HG02970 (cell line): ENCODE measurements around the gene ATIC.

Experiments
- ATAC-seq: cut with Tn5 transposase; IDR thresholded peaks from one replicate; pipeline ENCODE4 v1.9.1; 2021; ENCODE audit warnings: mild to moderate bottlenecking, moderate library complexity, moderate number of reproducible peaks; ENCODE audit not compliant: unreplicated experiment, low FRiP score

Gene ATIC

DNA sequence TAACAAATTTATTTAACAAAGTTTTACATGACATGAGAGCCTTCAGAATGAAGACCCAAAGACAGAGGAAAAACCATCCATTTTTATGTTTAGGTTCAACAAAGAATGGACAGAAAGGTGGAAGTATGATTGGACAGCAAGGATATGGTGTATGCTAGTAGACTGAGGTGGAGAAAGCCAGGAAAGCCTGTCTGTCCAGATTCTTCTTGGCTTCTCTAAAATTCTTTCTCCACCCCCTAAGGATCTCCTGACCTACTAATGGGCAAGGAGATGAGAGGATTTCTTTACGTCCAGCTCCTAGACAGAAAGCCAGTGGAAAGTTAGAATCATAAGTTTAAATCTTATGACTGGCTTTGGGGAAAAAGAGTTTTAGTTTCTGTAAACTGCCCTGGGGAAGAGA, 3.0 kb downstream of the ATIC start:
- no peak for ATAC-seq

- ATAC-seq: no peak
These were observed 3.4 kb downstream of the ATIC start for GRCh38 chr2:215315301-215315700.

GRCh38 chr2:215316336-215316735, 4.5 kb downstream of the ATIC start:
- no peak for ATAC-seq

DNA sequence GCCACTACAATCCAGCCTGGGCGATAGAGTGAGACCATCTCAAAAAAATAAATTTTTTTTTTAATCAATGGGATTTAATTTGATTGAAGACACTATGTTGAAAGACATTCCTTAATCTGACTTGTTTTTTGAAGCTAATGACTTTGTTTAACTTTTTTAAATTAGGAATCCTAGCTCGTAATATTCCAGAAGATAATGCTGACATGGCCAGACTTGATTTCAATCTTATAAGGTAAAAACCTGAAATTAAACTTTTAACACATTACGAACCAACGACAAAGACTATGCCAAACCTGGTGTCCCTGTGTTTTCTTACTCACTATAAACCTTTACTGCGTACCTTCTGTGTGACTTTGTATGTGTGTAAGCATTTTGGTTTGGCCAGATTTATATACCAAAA, 7.6 kb downstream of the ATIC start:
- ATAC-seq: no peak

DNA sequence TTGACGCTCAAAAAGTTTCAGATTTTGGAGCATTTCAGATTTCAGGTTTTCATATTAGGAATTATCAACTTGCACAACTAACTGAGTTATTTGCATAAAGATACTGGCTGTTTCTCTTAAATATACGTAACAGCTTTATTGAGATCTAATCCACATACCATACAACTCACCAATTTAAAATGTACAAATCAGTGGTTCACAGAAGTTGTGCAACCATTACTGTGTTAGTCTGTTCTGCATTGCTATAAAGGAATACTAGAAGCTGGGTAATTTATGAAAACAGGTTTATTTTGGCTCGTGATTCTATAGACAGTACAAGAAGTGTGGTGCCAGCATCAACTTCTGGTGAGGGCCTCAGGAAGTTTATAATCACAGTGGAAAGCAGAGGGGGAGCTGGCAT, 8.2 kb downstream of the ATIC start:
- ATAC-seq: no peak

- ATAC-seq: no peak
These were observed 8.8 kb downstream of the ATIC start for GRCh38 chr2:215320679-215321078.

DNA sequence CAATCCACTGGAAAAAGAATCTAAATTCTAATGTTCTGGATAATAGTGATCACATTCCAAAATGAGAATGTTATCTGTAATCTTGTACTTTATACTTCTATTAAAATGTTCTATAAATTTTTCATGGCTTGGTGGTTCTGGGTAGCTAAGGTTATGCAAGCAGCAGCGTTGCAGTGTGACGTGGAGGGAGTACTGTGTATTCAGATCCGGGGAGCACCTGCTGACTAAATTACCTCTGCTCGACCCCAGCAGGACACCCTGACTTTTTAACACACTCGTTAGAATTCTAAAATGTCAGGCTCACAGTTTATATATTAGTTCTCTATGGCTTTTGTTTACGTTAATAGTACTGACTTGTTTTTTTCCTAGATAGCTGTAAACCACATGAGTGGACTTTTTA, 13.0 kb downstream of the ATIC start:
- no peak for ATAC-seq

- no peak for ATAC-seq
These were observed 16.2 kb downstream of the ATIC start for GRCh38 chr2:215328066-215328465.

GRCh38 chr2:215332872-215333595, 21.2 kb downstream of the ATIC start:
- ATAC-seq: no peak

DNA sequence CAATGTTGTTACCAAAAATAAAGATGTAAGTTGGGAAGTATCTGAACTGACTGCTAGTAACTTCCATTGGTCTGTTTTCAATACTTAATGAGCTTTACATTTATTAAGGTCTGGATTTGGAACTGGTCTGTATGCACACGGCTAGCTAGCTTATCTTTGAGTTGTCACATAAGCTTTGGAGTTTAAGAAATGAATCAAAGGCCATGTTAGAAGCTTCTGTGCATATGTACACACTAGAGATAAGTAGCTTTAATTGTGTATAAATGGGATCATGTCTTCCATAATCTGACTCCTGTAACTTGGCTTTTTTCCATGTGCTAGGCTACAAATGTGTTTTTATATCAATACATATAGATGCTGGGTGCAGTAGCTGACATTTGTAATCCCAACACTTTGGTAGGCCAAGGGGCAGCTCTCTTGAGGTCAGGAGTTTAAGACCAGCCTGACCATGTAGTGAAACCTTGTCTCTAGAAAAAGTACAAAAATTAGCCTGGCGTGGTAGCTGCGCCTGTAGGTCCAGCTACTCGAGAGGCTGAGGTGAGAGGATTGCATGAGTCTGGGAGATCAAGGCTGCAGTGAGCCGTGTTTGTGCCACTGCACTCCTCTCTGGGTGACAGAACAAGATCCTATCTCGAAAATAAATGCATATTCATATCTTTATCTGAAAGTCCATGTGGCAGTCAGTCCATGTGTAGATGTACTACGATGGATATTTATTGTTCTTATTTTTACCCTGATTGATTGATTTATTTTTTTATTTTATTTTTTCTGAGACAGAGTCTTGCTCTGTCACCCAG, 27.2 kb downstream of the ATIC start:
- ATAC-seq: no peak

DNA sequence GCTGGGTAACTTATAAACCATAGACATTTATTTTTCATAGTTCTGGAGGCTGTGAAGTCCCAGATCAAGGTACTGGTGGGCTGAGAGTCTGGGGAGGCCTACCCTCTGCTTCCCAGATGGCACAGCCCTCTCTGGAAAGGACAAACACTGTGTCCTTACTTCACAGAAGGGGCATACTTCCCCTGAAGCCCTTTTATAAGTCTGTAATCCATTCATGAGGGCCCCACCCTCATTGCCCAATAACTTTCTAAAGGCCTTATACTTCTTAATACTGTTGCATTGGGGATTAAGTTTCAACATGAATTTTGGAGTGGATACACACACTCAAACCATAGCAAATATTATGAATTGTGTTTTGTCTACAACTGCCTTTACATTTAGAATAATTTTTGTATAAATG, 36.0 kb downstream of the ATIC start:
- ATAC-seq: no peak

- no peak for ATAC-seq
These were observed 40.7 kb downstream of the ATIC start for GRCh38 chr2:215352602-215353001.

GRCh38 chr2:215354771-215355695, 43.2 kb downstream of the ATIC start:
- ATAC-seq: no peak

DNA sequence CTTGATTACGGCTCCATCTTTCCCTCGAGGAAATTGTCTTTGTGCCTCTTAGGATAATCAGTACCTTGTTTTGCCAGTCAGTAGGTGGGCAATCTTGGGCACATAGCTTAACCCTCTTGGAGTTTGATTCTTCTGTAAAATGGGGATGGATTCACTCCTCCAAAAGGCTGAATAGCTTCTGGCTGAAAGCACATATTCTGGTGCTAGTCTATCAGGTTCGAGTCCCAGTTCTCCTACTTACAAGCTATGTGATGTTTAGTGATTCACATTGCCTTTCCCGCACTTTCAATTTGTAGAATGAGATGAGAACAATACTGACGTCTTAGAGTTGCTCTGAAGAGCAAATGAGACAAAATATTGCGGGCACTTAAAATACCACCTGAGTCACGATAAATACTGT, 43.9 kb downstream of the ATIC start:
- ATAC-seq: no peak

GRCh38 chr2:215356334-215356947, 44.6 kb downstream of the ATIC start:
- no peak for ATAC-seq

DNA sequence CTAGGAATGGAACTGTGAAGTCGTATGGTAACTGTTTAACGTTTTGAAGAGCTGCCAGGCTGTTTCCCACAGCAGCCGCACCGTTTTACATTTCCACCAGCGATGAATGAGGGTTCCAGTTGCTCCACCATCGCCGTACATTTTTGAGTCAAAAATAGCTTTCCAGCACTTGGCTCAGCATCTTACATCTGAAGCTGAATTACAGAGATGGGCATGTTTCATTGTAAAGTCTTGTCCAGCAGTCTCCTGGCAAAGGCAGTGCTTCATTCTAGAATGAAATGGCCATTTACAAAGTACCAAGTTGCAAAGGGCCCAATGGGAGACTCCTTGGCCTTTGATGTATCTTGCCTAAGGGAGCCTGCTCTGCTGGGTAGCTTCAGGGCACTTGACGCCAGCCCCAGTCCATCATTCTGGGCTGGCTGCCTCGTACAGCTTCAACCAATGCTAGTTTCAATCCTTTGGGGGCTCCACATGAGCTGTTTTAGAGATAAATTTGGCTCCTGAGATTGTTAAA, 45.1 kb downstream of the ATIC start:
- ATAC-seq: no peak

DNA sequence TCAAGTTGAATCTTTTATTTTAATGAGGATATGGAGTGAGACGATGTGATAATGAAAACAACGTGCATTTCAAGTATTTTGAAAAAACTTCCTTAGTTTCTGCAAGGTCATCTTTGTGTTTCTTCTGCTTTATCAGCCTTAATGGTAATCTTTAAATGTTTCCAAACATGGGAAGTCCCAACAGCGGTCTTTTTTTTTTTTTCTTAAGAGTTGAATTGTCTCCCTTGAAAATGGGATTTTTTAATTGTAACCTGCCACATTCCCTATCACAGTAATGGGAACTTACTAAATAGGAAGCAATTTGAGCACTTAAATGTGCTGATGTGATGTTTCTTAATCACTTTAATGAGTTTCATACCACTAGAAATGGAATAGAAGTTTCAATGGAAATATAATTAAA, 45.8 kb downstream of the ATIC start:
- ATAC-seq: no peak

DNA sequence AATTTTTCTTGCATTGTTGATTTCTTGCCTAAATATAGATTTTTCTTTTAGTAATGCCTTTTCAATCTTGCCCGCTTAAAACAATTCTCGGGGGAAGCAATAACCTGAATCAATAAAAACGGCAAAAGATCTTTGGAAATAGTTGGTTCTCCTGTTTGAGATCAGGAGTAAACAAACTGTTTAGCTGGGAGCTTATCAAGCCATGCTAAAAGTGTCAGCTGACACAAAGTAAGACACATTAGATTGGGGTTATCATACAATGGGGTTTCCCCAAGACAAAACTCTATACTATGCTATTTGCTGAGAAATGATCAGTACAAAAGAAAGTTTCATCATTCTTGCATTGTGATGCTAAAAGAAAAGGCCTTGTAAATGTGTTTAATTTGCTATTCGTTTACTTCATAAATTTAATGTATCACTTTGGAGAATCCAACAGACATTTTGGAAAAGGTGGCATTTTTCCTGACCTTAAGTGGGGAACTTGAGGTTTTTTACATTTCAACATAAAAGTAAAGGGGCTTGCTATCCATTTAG, 46.5 kb downstream of the ATIC start:
- ATAC-seq: no peak

DNA sequence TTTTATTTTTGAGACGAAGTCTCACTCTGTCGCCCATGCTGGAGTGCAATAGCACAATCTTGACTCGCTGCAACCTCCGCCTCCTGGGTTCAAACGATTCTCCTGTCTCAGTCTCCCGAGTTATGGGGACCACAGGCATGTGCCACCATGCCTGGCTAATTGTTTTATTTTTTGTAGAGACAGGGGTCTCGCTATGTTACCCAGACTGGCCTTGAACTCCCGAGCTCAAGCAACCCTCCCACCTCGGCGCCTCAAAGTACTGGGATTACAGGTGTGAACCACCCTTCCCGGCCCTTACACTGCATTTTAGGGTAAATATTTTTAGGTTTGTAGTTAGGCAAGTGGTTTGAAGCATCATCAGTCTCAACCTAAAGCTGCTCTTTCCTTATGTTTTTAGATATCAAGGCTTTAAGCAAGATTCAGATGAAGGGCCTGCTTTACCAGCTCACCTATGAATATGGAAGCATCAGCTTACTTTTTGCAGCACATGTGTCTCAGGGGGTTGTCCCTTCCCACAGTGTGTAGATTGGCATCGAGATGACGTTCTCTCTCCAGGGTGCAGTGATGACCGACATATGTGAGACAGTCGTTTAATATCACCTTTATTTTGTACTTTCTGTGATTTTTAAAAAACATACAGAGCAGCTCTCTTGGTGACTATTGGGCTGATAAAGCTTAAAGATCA, 47.2 kb downstream of the ATIC start:
- ATAC-seq: no peak

DNA sequence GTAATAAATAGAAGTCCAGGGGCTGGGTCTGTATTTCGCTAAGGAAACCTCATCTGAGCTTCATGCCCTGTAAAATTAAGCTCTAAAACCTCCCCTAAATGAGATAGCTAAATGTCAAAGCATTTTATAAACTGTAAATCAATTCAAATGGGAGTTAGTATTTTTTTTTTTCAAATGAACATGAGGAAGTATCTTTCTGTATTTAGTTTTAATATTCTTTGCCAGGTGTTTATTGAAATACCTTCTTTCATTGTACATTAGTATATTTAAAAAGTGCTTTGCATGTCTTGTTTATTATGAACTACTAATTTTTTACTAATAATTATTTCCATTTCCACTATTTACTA, 47.7 kb downstream of the ATIC start:
- no peak for ATAC-seq
